SK-N-SH (cell line): ENCODE data around the gene ESRP2. TPM values are rescaled to one million over a fixed set of nuclear protein-coding genes. Genes with fewer than 3 reads are reported as not detected.

Experiments
- CTCF ChIA-PET: fragments of 300-600, 350-600 bp; formaldehyde crosslinking; extraction: SDS; loops from one replicate; lab custom pipeline; 2021; lab: Yijun Ruan, JAX
- POLR2A ChIA-PET: fragments of 350-600 bp; sonication (Branson Sonifier 250); formaldehyde crosslinking; extraction: SDS; loops from one replicate; lab custom pipeline; 2020; ENCODE audit warnings: antibody characterized with exemption, inconsistent platforms; lab: Yijun Ruan, JAX
- DNase-seq: peaks from one replicate; pipeline ENCODE4 v3.0.0; 2012
- H2AFZ ChIP-seq: fragments of 200-600 bp; sonication (generic); 2 replicates; pipeline ENCODE4 v1.8.1; 2016; ENCODE audit warnings: antibody characterized with exemption, mild to moderate bottlenecking, low read depth
- H3F3A ChIP-seq: fragments of 200-600 bp; sonication (generic); replicated peaks from 2 replicates; pipeline ENCODE3; 2016; ENCODE audit warnings: antibody characterized with exemption, mild to moderate bottlenecking; ENCODE audit not compliant: insufficient read depth
- H3K27ac ChIP-seq, 2 experiments: fragments of 200-500 bp in 1 of 2; fragments of 200-600 bp in 1 of 2; sonication (Bioruptor generic) in 1 of 2; sonication (generic), shearing (Covaris generic) in 1 of 2; 2 replicates each; pipeline versions ENCODE4 v1.5.1 to v1.6.1; 2014 to 2016; ENCODE audit warnings: low read depth in 2 of 2, inconsistent platforms in 1 of 2, low read length in 1 of 2, mild to moderate bottlenecking in 1 of 2, mixed read lengths in 1 of 2
- H3K27me3 ChIP-seq: fragments of 200-600 bp; sonication (generic), shearing (Covaris generic); 2 replicates; pipeline ENCODE4 v1.6.1; 2016; ENCODE audit warnings: mixed run types; ENCODE audit not compliant: insufficient read depth
- H3K36me3 ChIP-seq, 2 experiments: fragments of 200-500 bp in 1 of 2; fragments of 200-600 bp in 1 of 2; sonication (Bioruptor generic) in 1 of 2; sonication (generic) in 1 of 2; replicated peaks in 1 of 2; 2 replicates each; pipeline versions ENCODE3 to v1.5.1; 2014 to 2016; ENCODE audit warnings: low read length in 1 of 2, mild to moderate bottlenecking in 1 of 2; ENCODE audit not compliant: insufficient read depth in 2 of 2, control insufficient read depth in 1 of 2
- H3K4me1 ChIP-seq, 2 experiments: fragments of 200-500 bp in 1 of 2; fragments of 200-600 bp in 1 of 2; sonication (Bioruptor generic) in 1 of 2; sonication (generic), shearing (Covaris generic) in 1 of 2; 2 replicates each; pipeline versions ENCODE4 v1.5.1 to v1.6.1; 2014 to 2016; ENCODE audit warnings: low read depth in 1 of 2, low read length in 1 of 2, mixed run types in 1 of 2; ENCODE audit not compliant: insufficient read depth in 2 of 2, control insufficient read depth in 1 of 2
- H3K4me2 ChIP-seq: fragments of 200-600 bp; sonication (generic), shearing (Covaris generic); 2 replicates; pipeline ENCODE4 v1.6.1; 2017; ENCODE audit warnings: mixed run types
- H3K4me3 ChIP-seq, 2 experiments: fragments of 200-500 bp in 1 of 2; fragments of 200-600 bp in 1 of 2; sonication (Bioruptor generic) in 1 of 2; sonication (generic), shearing (Covaris generic) in 1 of 2; 2 replicates each; pipeline versions ENCODE4 v1.5.1 to v1.8.1; 2014 to 2016; ENCODE audit warnings: low read depth in 2 of 2, inconsistent platforms in 1 of 2, low read length in 1 of 2, mild to moderate bottlenecking in 1 of 2, mixed read lengths in 1 of 2, moderate library complexity in 1 of 2
- H3K79me2 ChIP-seq: fragments of 200-600 bp; sonication (generic); 2 replicates; pipeline ENCODE4 v1.8.1; 2017; ENCODE audit warnings: mild to moderate bottlenecking; ENCODE audit not compliant: insufficient read depth
- H3K9ac ChIP-seq: fragments of 200-600 bp; sonication (generic); 2 replicates; pipeline ENCODE4 v1.6.1; 2017; ENCODE audit warnings: mixed run types
- H3K9me2 ChIP-seq: fragments of 200-600 bp; sonication (generic); 2 replicates; pipeline ENCODE4 v1.6.1; 2017; ENCODE audit warnings: mixed run types
- H3K9me3 ChIP-seq: fragments of 200-600 bp; sonication (generic); 2 replicates; pipeline ENCODE4 v1.6.1; 2017; ENCODE audit warnings: mixed run types, mild to moderate bottlenecking, moderate library complexity
- H4K20me1 ChIP-seq: fragments of 200-600 bp; sonication (generic); 2 replicates; pipeline ENCODE4 v1.6.1; 2017; ENCODE audit warnings: mild to moderate bottlenecking, mixed run types; ENCODE audit not compliant: insufficient read depth
- ELF1 ChIP-seq: IDR thresholded peaks from 2 replicates; pipeline ENCODE4 v1.4.0; 2012
- IRF3 ChIP-seq: fragments of 150-350 bp; IDR thresholded peaks from 2 replicates; pipeline ENCODE4 v1.6.1; 2016; ENCODE audit warnings: mild to moderate bottlenecking, low read depth, low read length
- MXI1 ChIP-seq: IDR thresholded peaks from 2 replicates; pipeline ENCODE4 v1.6.1; 2012; ENCODE audit warnings: mild to moderate bottlenecking, low read depth, low read length, improper control_type of control experiment
- NRF1 ChIP-seq: IDR thresholded peaks from 2 replicates; pipeline ENCODE4 v1.6.1; 2012; ENCODE audit warnings: low read depth, mild to moderate bottlenecking, low read length
- PBX3 ChIP-seq: IDR thresholded peaks from 2 replicates; pipeline ENCODE4; 2012
- POLR2AphosphoS5 ChIP-seq: IDR thresholded peaks from 2 replicates; pipeline ENCODE4 v1.6.1; 2012; ENCODE audit warnings: low read depth, low read length
- RCOR1 ChIP-seq: fragments of 150-350 bp; IDR thresholded peaks from 2 replicates; pipeline ENCODE4 v1.6.1; 2017; ENCODE audit warnings: antibody characterized with exemption, low read length
- USF1 ChIP-seq: IDR thresholded peaks from 2 replicates; pipeline ENCODE4 v1.4.0; 2012; ENCODE audit warnings: low read depth, borderline replicate concordance
- WGBS: methylation state at CpG from one replicate; pipeline ENCODE4 v1.1.6; 2017; ENCODE audit warnings: low lambda C conversion rate; 5-methylcytosine and 5-hydroxymethylcytosine counted together
- polyA plus RNA-seq, 3 experiments: library from polyadenylated mRNA; depleted of rRNA; stranded (reverse); fragments of >200 nt; gene quantifications; 2 replicates each; pipeline ENCODE4 v1.2.3, GENCODE V29; 2012

The ESRP2 gene
- polyA plus RNA-seq, 1 of the 3 experiments (the other 2 are of a cell fraction), result 0.07 TPM

GRCh38 chr16:68237243-68238028, 1.5 kb upstream of the ESRP2 start (continued):
- TF ChIP-seq PBX3 (peak; percentile 90), ELF1 (peak; percentile 59), NRF1 (peak; percentile 79), IRF3 (no peak)

- H3K27ac ChIP-seq, result peak overlapping the region; percentile 70 to 79
- H3K79me2 ChIP-seq, result no peaks in the 10 kb centered on the region
- H2AFZ ChIP-seq, result peak overlapping the region; percentile 79; the same call in 1 of the 2 replicates
- 72% methylated on average over 20 of the region's 21 CpGs for WGBS
- no peaks in the 10 kb centered on the region for H3K9me3 ChIP-seq
- no peaks in the 10 kb centered on the region for H3K36me3 ChIP-seq
- peaks cover 3% of the 10 kb centered on the region for H3F3A ChIP-seq
- peak overlapping the region; percentile 42 to 52 for H3K4me3 ChIP-seq
- H3K4me1 ChIP-seq, result peaks cover 0 to 8% of the 10 kb centered on the region in 2 experiments; a peak in 1 of 4 replicates
- no peaks in the 10 kb centered on the region for H3K9me2 ChIP-seq
- CTCF ChIA-PET, result interaction anchor here (0.8 to 2.2 kb wide), 6 partner anchors 9 to 196 kb away, joined by 3 to 17 read pairs (median 4); no protein-coding TSS in a partner anchor
- no peaks in the 10 kb centered on the region for H3K27me3 ChIP-seq
- H3K4me2 ChIP-seq, result peak overlapping the region; percentile 70
- no peaks in the 10 kb centered on the region for H4K20me1 ChIP-seq
- peak overlapping the region; percentile 55 for H3K9ac ChIP-seq
- TF ChIP-seq RCOR1 (no peak), ELF1 (no peak), MXI1 (no peak), IRF3 (no peak), NRF1 (no peak), POLR2AphosphoS5 (no peak), USF1 (no peak)
- POLR2A ChIA-PET, result interaction anchor here (1.4 to 1.5 kb wide), 3 partner anchors 9 to 152 kb away, joined by 3 to 5 read pairs (median 5); partner anchors contain the start of genes NFATC3 and SLC7A6
- DNase-seq, result no peak
Observed at GRCh38 chr16:68236826-68237242, 907 bp upstream of the ESRP2 start.
